H1 (cell line): ENCODE measurements around the gene PIK3R6. TPM values are rescaled to one million over a fixed set of nuclear protein-coding genes. Genes with fewer than 3 reads are reported as not detected.

Source experiments
- CTCF ChIA-PET: fragments of 300-600 bp; sonication (Branson Sonifier 250); formaldehyde crosslinking; loops from one replicate; lab custom pipeline; 2021; ENCODE audit not compliant: partially characterized antibody; lab: Charles Lee
- POLR2A ChIA-PET: fragments of 300-600 bp; sonication (Branson Sonifier 250); formaldehyde crosslinking; loops from one replicate; lab custom pipeline; 2021; ENCODE audit warnings: inconsistent platforms; ENCODE audit not compliant: partially characterized antibody; lab: Charles Lee
- DNase-seq, 2 experiments: peaks; one replicate each; pipeline versions ENCODE4 v3.0.0 to v3.0.0-alpha.2; 2010 to 2022; ENCODE audit warnings: low spot score in 2 of 2, low read depth in 1 of 2, mixed read lengths in 1 of 2
- FAIRE-seq: peaks from 2 replicates; lab custom pipeline; 2011; peaks lifted over from hg19 to GRCh38; lab: Jason Lieb, UNC
- H2AFZ ChIP-seq: 2 replicates; pipeline ENCODE4 v1.8.1; 2012; ENCODE audit warnings: low read length, inconsistent platforms
- H2AK5ac ChIP-seq: 2 replicates; pipeline ENCODE4 v1.6.1; 2013; ENCODE audit warnings: low read depth, low read length
- H2BK120ac ChIP-seq: replicated peaks from 2 replicates; pipeline ENCODE3; 2013; ENCODE audit warnings: low read depth, low read length, inconsistent platforms
- H2BK12ac ChIP-seq: 2 replicates; pipeline ENCODE4 v1.6.1; 2013; ENCODE audit warnings: low read depth, low read length
- H2BK15ac ChIP-seq: 2 replicates; pipeline ENCODE4 v1.6.1; 2013; ENCODE audit warnings: low read length
- H2BK20ac ChIP-seq: 2 replicates; pipeline ENCODE4 v1.6.1; 2013; ENCODE audit warnings: low read length
- H2BK5ac ChIP-seq: 2 replicates; pipeline ENCODE4 v1.6.1; 2013; ENCODE audit warnings: low read depth, low read length
- H3K14ac ChIP-seq: 2 replicates; pipeline ENCODE4 v1.6.1; 2013; ENCODE audit warnings: inconsistent platforms; ENCODE audit not compliant: insufficient read length
- H3K18ac ChIP-seq: 2 replicates; pipeline ENCODE4 v1.6.1; 2013; ENCODE audit warnings: low read length; ENCODE audit errors: extremely low read depth
- H3K23ac ChIP-seq: 2 replicates; pipeline ENCODE4 v1.6.1; 2013; ENCODE audit warnings: inconsistent platforms; ENCODE audit not compliant: insufficient read length
- H3K23me2 ChIP-seq: 2 replicates; pipeline ENCODE4 v1.6.1; 2013; ENCODE audit warnings: low read depth, low read length
- H3K27ac ChIP-seq: 2 replicates; pipeline ENCODE4 v1.6.1; 2011; ENCODE audit warnings: low read depth, low read length, inconsistent platforms
- H3K27me3 ChIP-seq, 4 experiments: replicated peaks in 1 of 4; 1 replicate in 1 of 4; 2 replicates in 3 of 4; pipeline versions ENCODE4 v1.6.1 to v1.8.1; 2011 to 2013; ENCODE audit warnings: low read length in 3 of 4, mild to moderate bottlenecking in 3 of 4, inconsistent platforms in 2 of 4, mixed read lengths in 2 of 4, moderate library complexity in 1 of 4; ENCODE audit not compliant: control insufficient read depth in 3 of 4, insufficient read depth in 3 of 4; ENCODE audit errors: extremely low read depth in 1 of 4
- H3K36me3 ChIP-seq, 4 experiments: 2 replicates each; pipeline versions ENCODE4 v1.6.1 to v1.8.1; 2011 to 2013; ENCODE audit warnings: mild to moderate bottlenecking in 4 of 4, low read length in 3 of 4, moderate library complexity in 2 of 4, control low read depth in 1 of 4, inconsistent platforms in 1 of 4; ENCODE audit not compliant: insufficient read depth in 4 of 4, control insufficient read depth in 2 of 4
- H3K4ac ChIP-seq: replicated peaks from 2 replicates; pipeline ENCODE3; 2013; ENCODE audit warnings: low read length, low read depth, mixed read lengths, inconsistent platforms; ENCODE audit not compliant: insufficient read length
- H3K4me1 ChIP-seq, 4 experiments: replicated peaks in 1 of 4; 1 replicate in 1 of 4; 2 replicates in 3 of 4; pipeline versions ENCODE4 v1.6.1 to v1.8.1; 2011 to 2013; ENCODE audit warnings: low read length in 3 of 4, inconsistent platforms in 2 of 4, mixed read lengths in 1 of 4; ENCODE audit not compliant: insufficient read depth in 4 of 4, control insufficient read depth in 3 of 4
- H3K4me2 ChIP-seq, 2 experiments: 2 replicates each; pipeline versions ENCODE4 v1.6.1 to v1.8.1; 2011 to 2013; ENCODE audit warnings: low read depth in 2 of 2, low read length in 2 of 2, control low read depth in 1 of 2, inconsistent platforms in 1 of 2, mild to moderate bottlenecking in 1 of 2; ENCODE audit not compliant: insufficient read depth in 1 of 2
- H3K4me3 ChIP-seq, 4 experiments: fragments of 200-600, 300-600 bp in 1 of 4; sonication (generic), shearing (Covaris generic), sonication (Bioruptor Twin) in 1 of 4; 2 replicates each; pipeline versions ENCODE4 v1.5.1 to v1.8.1; 2011 to 2016; ENCODE audit warnings: low read length in 4 of 4, low read depth in 3 of 4, control low read depth in 2 of 4, inconsistent platforms in 2 of 4, mild to moderate bottlenecking in 2 of 4, mixed read lengths in 1 of 4, moderate library complexity in 1 of 4; ENCODE audit not compliant: insufficient read depth in 2 of 4; ENCODE audit errors: extremely low read depth in 1 of 4
- H3K56ac ChIP-seq: replicated peaks from 2 replicates; pipeline ENCODE3; 2013; ENCODE audit warnings: low read depth, mild to moderate bottlenecking, mixed read lengths, low read length, inconsistent platforms; ENCODE audit not compliant: insufficient read length
- H3K79me1 ChIP-seq: 2 replicates; pipeline ENCODE4 v1.6.1; 2013; ENCODE audit warnings: low read depth, low read length, control low read depth
- H3K79me2 ChIP-seq, 2 experiments: 2 replicates each; pipeline versions ENCODE4 v1.6.1 to v1.8.1; 2012 to 2013; ENCODE audit warnings: low read length in 2 of 2, mild to moderate bottlenecking in 2 of 2, inconsistent platforms in 1 of 2; ENCODE audit not compliant: insufficient read depth in 2 of 2, control insufficient read depth in 1 of 2
- H3K9ac ChIP-seq, 4 experiments: replicated peaks in 1 of 4; 1 replicate in 1 of 4; 2 replicates in 3 of 4; pipeline versions ENCODE4 v1.6.1 to v1.8.1; 2011 to 2013; ENCODE audit warnings: low read depth in 3 of 4, low read length in 3 of 4, control low read depth in 2 of 4, mild to moderate bottlenecking in 2 of 4, moderate library complexity in 2 of 4, inconsistent platforms in 1 of 4; ENCODE audit errors: extremely low read depth in 1 of 4
- H3K9me3 ChIP-seq, 2 experiments: 2 replicates each; pipeline versions ENCODE4 v1.6.1 to v1.8.1; 2012 to 2013; ENCODE audit warnings: mild to moderate bottlenecking in 2 of 2, moderate library complexity in 2 of 2, control low read depth in 1 of 2, inconsistent platforms in 1 of 2, low read depth in 1 of 2, low read length in 1 of 2, mixed read lengths in 1 of 2; ENCODE audit not compliant: insufficient read depth in 2 of 2
- H4K20me1 ChIP-seq, 2 experiments: replicated peaks in 1 of 2; 2 replicates each; pipeline versions ENCODE3 to v1.8.1; 2011 to 2013; ENCODE audit warnings: inconsistent platforms in 2 of 2, low read length in 2 of 2, mild to moderate bottlenecking in 1 of 2; ENCODE audit not compliant: insufficient read depth in 2 of 2, control insufficient read depth in 1 of 2
- H4K5ac ChIP-seq: 2 replicates; pipeline ENCODE4 v1.6.1; 2013; ENCODE audit warnings: low read length, low read depth, mixed read lengths, inconsistent platforms; ENCODE audit not compliant: insufficient read length
- H4K8ac ChIP-seq: 2 replicates; pipeline ENCODE4 v1.8.0; 2013; ENCODE audit warnings: mild to moderate bottlenecking, moderate library complexity, low read length, inconsistent platforms; ENCODE audit not compliant: insufficient read depth; ENCODE audit errors: extremely low read depth
- H4K91ac ChIP-seq: replicated peaks from 2 replicates; pipeline ENCODE3; 2013; ENCODE audit warnings: low read length, mixed read lengths, inconsistent platforms; ENCODE audit not compliant: insufficient read length
- CTCF ChIP-seq, 3 experiments: IDR thresholded peaks; 1 replicate in 2 of 3; 2 replicates in 1 of 3; pipeline versions ENCODE4 v1.5.1 to v1.6.1; 2011; ENCODE audit warnings: low read length in 3 of 3, mild to moderate bottlenecking in 3 of 3, inconsistent platforms in 2 of 3, low read depth in 1 of 3, moderate library complexity in 1 of 3; ENCODE audit not compliant: insufficient read depth in 1 of 3; ENCODE audit errors: control extremely low read depth in 1 of 3
- HDAC2 ChIP-seq, 2 experiments: fragments of 300-600 bp in 1 of 2; sonication (generic) in 1 of 2; IDR thresholded peaks; 2 replicates each; pipeline ENCODE4 v1.6.1; 2011 to 2012; ENCODE audit warnings: low read depth in 2 of 2, low read length in 2 of 2, mild to moderate bottlenecking in 2 of 2, moderate library complexity in 2 of 2, borderline replicate concordance in 1 of 2, inconsistent platforms in 1 of 2
- KDM1A ChIP-seq: fragments of 200-600, 300-600 bp; sonication (generic); IDR thresholded peaks from 2 replicates; pipeline ENCODE4 v1.7.1; 2016; ENCODE audit warnings: mild to moderate bottlenecking, low read length, borderline replicate concordance
- TBP ChIP-seq: IDR thresholded peaks from 2 replicates; pipeline ENCODE4 v1.6.1; 2011; ENCODE audit warnings: low read depth, low read length, improper control_type of control experiment
- WGBS, 2 experiments: shearing (Covaris generic) in 1 of 2; methylation state at CpG; one replicate each; pipeline versions ENCODE4 v1.1.6 to v1.1.7; 2013 to 2015; ENCODE audit warnings: low lambda C conversion rate in 2 of 2, mixed read lengths in 2 of 2, inconsistent platforms in 1 of 2, low coverage in 1 of 2, missing lambda C conversion rate in 1 of 2; ENCODE audit not compliant: insufficient replicate concordance in 2 of 2, insufficient coverage in 1 of 2, insufficient read length in 1 of 2; ENCODE audit errors: extremely low coverage in 1 of 2, missing lambda C conversion rate in 1 of 2; 5-methylcytosine and 5-hydroxymethylcytosine counted together
- polyA plus RNA-seq, 7 experiments: library from polyadenylated mRNA; depleted of rRNA in 3 of 7; stranded (reverse) in 5 of 7; unstranded in 2 of 7; fragments of >200 nt in 5 of 7; fragments of 200-250 nt in 2 of 7; gene quantifications; 1 replicate in 5 of 7; 2 replicates in 1 of 7; 4 replicates in 1 of 7; pipeline versions ENCODE4 v1.2.1 to v1.2.3, GENCODE V29; 2011 to 2013; ENCODE audit warnings: missing spikeins in 2 of 7, mixed read lengths in 2 of 7
- total RNA-seq: library from RNA; stranded (reverse); fragmentation: NEBNext Ultra II Directional; extraction: Animal tissue kit (Norgen Biotek cat#: 25700); gene quantifications from 2 replicates; pipeline ENCODE4 v1.2.1, GENCODE V29; 2021

Gene PIK3R6
- total and polyA plus RNA-seq, 2 of the 8 experiments (the other 6 are each of a cell fraction or from before 2014, with no cell fraction given) = 0.24 to 1.2 TPM

- H4K20me1 ChIP-seq = no peaks in the 10 kb centered on the region
- H4K91ac ChIP-seq = no peak overlapping the region
- FAIRE-seq (no peak), DNase-seq (no peak)
- H2BK15ac ChIP-seq = no peak overlapping the region
- H3K56ac ChIP-seq = no peak overlapping the region
- no peak overlapping the region for H4K5ac ChIP-seq
- WGBS, 2 experiments = 98% methylated on average over 3 of the region's 3 CpGs; no CpG with 5 or more reads in 1 of the 2 experiments
- H3K9ac ChIP-seq = no peak overlapping the region
- no peak overlapping the region for H2AFZ ChIP-seq
- ChIA-PET CTCF (interaction anchor here (1.9 to 10.4 kb wide), 7 partner anchors 8 to 137 kb away, joined by 5 to 107 read pairs (median 28); partner anchors contain the start of gene MFSD6L), POLR2A (no interaction called here)
- no peak overlapping the region for H3K18ac ChIP-seq
- no peak overlapping the region for H2BK20ac ChIP-seq
- H3K79me1 ChIP-seq = no peaks in the 10 kb centered on the region
- H2BK12ac ChIP-seq = no peak overlapping the region
- no peaks in the 10 kb centered on the region for H3K36me3 ChIP-seq
- H3K79me2 ChIP-seq = no peaks in the 10 kb centered on the region
- H3K4me3 ChIP-seq = no peak overlapping the region
- no peak overlapping the region for H3K4ac ChIP-seq
- TF ChIP-seq TBP (no peak), HDAC2 (IDR thresholded peaks at IDR 0.05; ENCODE audit: borderline replicate concordance in 1 of 2, low read depth in 2 of 2, low read length in 2 of 2) (peak in 1 of 2 experiments; percentile 79; a peak in 1 of 4 replicates), KDM1A (peak; percentile 93), CTCF (IDR thresholded peaks at IDR 0.05; ENCODE audit: control extremely low read depth in 1 of 3, insufficient read depth in 1 of 3, low read depth in 1 of 3, low read length in 3 of 3) (no peak)
- H3K4me2 ChIP-seq = no peak overlapping the region
- H3K23ac ChIP-seq = no peak overlapping the region
- no peak overlapping the region for H3K14ac ChIP-seq
- H2AK5ac ChIP-seq = no peak overlapping the region
- peaks cover 0 to 15% (median 10%) of the 10 kb centered on the region in 4 experiments; a peak in 4 of 7 replicates for H3K4me1 ChIP-seq
- no peak overlapping the region for H4K8ac ChIP-seq
- no peak overlapping the region for H3K27ac ChIP-seq
- H3K9me3 ChIP-seq = no peaks in the 10 kb centered on the region
- no peak overlapping the region for H2BK120ac ChIP-seq
- peaks cover 3% of the 10 kb centered on the region; the same call in 1 of the 2 replicates for H3K23me2 ChIP-seq
- no peaks in the 10 kb centered on the region; a peak in 1 of 7 replicates for H3K27me3 ChIP-seq
- no peak overlapping the region for H2BK5ac ChIP-seq
Measured at GRCh38 chr17:8893059-8893458, 25.6 kb upstream of the PIK3R6 start.
